Activated CD8-positive, alpha-beta memory T cell treated with anti-CD3 and anti-CD28 coated beads, Interleukin-2, amount 50 U/mL, for 4 hours (primary cell): ENCODE results near the gene HNF4A.
A peak's percentile ranks its signal among the peaks of the same experiment; 100 is the strongest.
"Not testable (repeated sequence)": the region's sequence is repeated elsewhere in the genome, so short reads cannot be mapped to it uniquely, and the experiment has no call there.

Source experiments
- DNase-seq: peaks from one replicate; pipeline ENCODE4 v3.0.0-alpha.2; 2020

HNF4A gene

DNA sequence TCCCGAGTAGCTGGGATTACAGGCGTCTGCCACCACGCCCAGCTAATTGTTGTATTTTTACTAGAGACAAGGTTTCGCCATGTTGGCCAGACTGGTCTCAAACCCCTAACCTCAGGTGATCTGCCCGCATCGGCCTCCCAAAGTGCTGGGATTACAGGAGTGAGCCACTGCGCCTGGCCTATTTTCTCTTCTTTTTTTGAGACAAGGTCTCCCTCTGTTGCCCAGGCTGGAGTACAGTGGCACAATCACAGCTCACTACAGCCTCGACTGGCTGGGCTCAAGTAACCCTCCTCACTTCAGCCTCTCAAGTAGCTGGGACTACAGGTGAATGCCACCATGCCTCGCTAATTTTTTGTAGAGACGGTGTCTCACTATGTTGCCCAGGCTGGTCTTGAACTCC lies 9.6 kb upstream of the HNF4A start:
- DNase-seq, result not testable (repeated sequence)

DNA sequence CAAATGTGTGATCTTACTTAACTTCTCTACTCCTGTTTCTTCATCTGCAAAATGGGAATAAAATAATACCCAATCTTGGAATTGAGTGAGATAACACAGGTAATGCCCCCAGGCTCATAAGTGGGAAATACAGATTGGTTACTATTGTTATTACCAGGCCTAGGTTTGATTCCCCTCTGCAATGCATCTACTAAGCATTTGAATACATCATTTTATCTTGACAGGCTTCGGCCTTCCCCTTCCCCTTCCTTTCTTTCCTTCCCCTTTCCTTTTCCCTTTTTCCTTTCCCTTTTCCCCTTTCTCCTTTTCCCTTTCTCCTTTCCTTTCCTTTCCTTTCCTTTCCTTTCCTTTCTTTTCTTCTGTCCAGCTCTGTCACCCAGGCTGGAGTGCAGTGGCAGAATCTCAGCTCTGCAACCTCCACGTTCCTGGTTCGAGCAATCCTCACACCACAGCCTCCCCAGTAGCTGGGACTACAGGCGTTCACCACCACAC lies 7.3 kb upstream of the HNF4A start:
- DNase-seq, result no peak

DNA sequence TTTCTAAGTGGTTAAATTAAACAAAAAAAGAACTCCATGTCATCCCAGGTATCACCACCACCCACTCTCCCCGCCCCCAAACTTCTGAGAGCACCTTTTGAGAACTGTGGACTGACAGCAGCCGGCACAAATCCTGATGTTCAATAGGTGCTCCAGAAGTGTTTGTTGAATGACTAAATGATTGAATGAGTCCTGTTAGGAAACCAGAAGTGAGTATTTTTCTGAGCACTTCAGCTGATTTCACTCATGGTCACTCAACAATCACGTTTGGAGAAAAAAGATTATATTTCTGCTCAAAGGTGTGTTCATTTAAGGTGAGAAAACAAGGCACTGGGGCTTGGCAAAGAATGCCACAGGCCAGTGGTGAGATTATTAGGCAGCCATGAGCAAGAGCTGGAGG lies 6.2 kb upstream of the HNF4A start:
- no peak for DNase-seq

DNA sequence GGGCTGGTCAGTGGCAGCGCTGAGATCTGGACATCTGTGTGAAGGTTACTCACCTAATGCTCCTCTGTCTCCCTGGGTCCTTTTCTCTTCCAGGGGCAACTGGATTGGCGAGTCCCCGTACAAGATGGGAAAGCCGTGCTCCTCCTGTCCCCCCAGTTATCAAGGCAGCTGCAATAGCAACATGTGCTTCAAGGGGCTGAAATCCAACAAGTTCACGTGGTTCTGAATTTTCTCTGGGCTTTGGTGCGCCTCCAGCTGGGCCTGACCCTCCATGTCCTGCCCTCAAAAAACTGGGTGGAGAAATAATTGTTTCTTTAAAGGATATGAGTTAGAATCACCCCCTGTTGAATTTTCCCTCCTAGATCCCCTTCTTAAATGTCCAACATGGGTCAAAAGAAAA lies 4.9 kb upstream of the HNF4A start:
- DNase-seq, result no peak

DNA sequence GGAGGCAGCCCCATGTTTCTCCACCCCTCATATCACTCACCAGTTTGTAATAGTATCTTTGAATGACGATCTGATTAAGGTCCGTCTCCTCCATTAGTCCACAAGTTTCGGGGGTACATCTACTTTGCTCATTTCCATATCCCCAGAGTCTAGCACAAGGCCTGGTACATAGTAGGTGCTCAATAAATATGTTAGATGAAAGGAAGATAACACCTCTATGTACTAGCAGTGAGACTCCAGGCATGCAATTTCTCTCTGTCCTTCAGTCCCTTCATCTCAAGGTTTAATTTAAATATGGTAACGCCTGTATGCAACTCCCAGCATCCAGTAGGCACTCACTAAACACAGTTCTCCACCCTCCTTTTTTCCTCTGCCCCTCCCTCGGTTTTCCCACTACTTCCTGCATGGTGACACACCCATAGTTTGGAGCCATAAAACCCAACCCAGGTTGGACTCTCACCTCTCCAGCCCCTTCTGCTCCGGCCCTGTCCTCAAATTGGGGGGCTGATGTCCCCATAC lies 461 bp upstream of the HNF4A start:
- no peak for DNase-seq

DNA sequence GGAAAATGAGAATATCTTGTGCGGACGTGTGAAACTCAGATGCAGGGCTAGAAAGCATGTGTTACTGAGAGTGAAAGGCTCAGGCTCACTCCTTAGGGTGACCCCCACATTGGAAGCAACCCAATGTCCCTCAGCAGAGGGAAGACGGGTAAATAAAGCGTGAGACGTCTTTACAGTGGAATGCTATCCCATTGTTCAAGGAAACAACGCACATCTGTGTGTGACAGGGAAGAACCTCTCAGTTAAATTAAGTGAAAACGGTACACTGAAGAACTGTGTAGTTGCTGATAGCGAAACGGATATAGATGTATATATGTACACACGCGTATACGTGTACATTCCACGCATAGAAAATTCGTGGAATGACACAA lies 839 bp downstream of the HNF4A start:
- no peak for DNase-seq

DNA sequence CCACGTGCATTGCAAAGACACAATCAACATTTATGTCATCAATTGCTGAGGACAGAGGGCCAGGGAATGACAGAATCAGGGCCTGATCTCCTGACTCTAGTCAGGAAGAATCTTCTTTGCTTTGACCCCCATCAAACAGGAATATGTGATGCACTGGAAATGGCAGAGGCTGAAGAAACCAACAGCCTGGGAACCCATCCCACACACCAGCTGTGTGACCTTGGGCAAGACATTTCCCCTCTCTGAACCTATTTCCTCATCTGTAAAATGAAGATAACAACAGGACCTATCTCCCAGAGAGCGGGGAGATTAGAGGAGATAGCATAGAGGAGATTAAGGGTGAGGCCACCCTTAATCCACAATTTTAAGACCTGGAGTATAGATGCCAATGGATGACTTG lies 1.5 kb downstream of the HNF4A start:
- no peak for DNase-seq

DNA sequence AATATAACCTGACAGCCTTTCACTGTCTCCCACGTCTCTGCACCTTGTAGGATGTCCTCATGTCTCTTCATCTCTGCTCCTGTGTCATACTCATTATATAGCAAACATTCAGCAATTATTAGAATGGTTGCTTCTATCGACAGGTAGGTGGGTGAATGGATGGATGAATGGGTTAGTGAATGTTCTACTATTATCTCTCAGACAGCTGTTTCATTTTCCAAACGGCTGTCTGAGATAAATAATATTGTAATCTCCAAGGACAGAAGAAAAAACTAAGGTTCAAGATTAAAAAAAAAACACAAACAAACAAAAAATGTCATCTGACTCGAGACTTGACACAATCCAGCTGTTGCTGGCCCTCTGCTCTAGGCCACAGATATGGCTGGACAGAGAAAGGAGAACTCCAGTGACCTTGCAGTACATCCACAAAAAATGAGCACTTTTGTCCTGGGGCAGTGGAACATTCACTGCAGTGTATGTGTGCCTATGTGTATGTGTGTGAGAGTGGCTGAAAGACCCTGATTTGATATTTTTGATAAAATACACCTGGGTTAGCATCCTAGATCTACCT lies 2.1 kb downstream of the HNF4A start:
- DNase-seq, result no peak

DNA sequence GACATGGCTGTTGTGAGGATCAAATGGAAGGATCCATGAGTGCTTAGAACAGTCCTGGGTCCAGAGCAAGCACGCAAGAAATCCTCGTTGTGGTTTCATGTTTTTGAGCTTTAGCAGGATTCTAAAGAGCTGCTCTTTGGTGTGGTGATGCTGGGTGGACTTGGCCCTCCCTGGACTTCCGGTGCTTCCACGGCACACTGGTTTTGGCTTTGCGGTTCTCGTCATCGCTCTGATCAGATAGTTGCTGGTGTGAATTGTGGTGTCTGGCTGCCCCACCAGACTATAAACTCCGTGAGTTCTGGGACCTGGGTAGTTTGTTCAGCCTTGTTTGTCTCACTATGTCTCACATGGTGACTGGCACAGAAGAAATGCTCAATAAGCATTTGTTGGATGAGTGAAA lies 3.3 kb downstream of the HNF4A start:
- no peak for DNase-seq

DNA sequence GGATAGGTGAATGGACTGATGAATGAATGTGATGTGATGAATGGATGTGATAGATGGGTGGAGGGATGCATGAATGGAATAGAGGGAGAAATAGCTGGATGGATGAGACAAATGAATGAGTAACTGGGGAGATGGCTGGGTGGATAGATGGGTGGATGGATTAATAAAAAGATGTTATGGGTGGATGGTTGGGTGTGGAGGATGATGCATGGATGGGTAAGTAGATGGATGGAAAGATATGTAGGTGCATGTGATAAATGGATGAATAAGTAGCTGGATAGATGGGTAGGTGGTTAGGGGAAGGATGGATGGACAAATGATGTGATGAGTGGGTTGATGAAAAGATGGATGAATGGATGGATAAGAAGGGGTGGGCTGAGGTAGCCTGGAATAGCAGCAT lies 4.7 kb downstream of the HNF4A start:
- DNase-seq, result no peak

DNA sequence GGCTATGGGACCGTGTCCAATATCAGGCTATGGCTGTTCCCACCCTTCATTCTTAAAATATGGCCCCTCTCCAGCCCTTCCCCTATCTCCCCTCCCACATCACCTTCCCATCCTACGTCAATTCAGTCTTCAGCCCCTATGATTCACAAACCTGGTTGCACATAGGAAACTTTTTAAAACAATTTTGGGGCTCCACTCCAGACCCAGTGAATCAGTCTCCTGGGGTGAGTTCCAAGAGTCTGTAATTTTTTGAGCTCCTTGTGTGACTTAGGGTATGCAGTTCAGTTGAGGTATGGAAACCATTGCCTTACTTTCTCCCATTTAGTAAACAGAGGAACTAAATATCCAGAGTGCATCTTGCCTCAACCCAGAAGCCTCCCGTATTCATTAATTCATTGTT lies 5.5 kb downstream of the HNF4A start:
- no peak for DNase-seq

DNA sequence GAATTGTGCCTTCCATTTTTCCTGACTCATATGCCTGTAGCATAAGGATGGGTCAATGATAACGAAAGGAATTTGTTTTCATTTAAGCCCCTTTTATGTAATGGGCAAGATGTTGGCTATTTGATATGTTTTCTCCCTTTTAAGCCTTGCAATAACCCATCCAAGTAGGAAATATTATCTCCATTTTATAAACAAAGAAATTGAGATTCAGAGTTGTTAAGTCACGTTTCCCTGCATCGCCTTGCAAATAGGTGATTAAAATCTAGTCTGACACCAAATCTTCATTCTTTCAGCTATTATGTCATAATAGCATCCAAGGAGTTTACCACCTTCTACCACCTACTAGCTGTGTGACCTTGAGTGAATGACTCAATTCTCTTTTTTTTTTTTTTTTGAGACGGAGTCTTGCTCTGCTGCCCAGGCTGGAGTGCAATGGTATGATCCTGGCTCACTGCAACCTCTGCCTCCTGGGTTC lies 7.0 kb downstream of the HNF4A start:
- no peak for DNase-seq

DNA sequence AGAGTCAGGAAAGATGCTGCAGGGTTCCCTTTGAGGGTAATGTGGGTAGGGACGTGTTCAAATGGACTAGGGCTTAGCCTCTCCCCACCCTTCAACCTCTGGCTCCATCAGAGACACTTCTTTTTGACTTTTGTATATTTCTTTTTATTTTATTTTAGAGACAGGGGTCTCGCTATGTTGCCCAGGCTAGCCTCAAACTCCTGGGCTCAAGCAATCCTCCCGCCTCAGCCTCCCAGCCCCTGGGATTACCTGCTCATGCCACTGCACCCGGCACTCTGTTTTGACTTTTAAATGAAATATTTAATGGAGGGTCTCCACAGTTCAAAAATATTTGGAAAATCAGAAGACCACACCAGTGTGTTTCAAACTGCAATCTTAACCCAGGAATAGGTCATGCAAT lies 8.6 kb downstream of the HNF4A start:
- DNase-seq, result no peak

DNA sequence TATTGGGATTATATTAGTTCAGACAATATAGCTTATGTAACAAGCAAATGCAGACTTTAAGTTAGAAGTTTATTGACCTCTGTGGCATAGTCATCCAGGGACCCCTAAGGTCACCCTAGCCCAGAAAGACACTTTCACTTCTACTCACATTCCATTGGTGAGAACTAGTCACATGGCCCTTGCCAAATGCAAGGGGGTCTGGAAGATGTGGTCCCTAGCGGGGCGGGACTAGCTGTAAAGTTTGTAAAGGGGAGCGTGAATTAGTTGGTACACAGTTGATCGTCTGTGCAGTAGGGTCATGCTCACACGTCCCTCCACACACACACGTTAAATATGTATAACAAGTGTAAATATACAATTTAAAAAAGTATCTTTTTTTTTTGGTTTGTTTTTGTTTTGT lies 9.3 kb downstream of the HNF4A start:
- no peak for DNase-seq

DNA sequence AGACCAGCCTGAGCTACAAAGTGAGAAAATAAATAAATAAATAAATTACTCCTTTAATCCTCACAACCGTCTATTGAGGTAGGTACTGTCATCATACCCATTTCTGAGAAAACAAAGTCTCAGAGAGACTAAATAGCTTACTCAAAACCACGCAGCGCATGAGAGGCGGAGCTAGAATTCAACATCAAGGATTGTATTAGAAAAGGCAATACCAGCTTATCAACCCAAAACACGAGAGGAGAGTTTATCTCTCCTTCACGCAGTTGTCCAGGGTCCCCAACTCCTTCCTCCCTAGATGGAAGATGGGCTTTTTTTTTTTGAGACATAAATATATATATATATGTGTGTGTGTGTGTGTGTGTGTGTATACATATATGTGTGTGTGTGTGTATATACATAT lies 12.2 kb downstream of the HNF4A start:
- DNase-seq, result no peak

DNA sequence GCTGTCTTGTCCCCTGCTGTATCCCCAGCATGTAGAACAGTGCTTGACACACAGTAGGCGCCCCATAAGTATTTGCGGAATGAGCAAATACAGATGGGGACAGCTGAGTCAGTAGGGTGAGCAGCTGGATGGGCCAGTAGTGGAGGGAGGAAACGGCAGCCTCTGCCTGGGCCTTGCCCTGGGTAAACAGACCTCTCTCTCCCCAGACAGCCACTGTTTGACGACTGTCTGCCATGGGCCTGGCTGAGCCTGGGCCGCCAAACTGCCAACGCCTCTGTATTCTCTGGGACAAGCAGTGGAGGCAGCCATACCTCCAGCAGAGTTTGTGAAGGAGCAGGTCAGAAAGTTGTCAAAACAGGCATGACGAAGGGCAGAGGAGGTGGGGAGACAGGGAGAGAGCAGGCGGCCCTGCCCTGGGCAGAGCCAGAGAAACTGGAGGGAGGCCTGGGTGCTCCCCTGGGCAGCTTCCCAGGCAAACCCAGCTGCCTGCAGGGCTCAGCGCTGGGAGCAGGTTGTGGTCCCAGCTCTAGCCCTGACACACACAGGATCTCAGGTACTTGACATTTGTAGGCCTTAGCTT lies 15.2 kb downstream of the HNF4A start:
- no peak for DNase-seq

DNA sequence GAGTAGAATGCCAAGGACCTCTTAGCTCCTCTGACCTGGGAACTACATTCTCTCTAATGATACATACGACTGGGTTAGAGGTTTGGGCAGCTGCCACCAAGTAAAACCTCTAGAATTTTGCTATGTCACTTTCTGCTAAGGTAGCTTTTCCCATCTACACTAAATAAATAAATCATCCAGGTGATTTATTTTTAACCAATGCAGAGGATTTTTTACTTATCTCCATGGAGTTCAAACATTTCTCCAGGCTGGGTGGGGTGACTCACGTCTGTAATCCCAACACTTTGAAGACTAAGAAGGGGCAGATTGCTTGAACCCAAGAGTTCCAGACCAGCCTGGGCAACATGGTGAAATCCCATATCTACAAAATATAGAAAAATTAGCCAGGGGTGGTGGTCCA lies 27.1 kb downstream of the HNF4A start:
- DNase-seq, result no peak

DNA sequence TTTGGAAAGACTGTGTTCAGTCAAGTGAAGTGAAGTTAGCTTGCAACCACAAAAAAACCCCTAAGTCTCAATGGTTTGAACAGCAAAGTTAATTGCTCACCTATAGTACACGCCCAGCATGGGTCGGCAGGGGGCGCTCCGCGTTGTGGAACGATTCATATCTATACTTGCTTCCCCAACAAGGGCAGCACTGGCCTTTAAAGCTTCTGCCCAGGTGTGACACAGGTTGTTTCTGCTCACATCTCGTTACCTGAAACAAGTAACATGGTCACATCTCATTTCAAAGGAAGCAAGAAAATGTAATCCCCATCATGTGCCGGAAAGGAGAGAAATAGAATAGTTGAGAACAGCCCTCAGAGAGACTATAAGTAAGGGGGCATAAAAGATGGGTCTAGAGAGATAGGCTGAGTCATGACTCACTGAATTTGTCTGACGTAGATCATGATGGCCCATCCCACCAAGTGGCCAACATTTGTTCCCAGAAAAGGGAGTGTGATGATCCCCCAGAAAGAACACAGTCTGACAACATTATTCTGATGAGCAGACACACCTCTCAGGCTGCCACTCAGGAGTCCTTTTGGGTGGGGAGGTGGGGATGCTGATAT lies 29.0 kb downstream of the HNF4A start:
- peak; percentile 87 for DNase-seq

DNA sequence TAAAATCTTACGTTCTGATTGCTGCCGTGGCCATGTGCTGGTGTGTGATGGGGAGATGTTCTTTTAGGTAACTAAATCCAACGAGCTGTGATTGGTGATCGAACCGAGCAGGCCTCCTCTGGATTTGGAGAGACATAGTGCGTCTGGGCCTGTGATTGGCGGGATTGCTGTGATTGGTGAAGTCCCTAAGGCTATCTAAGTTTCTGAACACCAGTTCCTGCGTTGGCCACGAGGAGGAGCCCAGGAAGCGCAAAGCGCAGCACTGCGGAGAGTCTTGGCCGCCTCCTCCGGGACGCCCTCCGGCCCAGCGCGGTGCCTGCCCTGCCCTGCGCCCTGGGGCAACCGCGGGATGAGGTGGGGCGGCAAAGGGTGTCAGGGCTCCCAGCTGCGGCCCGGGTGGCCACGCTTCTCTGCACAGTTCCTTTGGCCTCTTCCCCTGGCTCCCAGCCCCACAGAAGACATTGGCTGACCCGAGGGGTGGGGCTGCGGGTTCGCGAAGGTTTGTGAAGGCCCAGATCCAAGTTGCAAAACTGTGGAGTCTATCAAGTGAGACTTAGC lies 33.0 kb downstream of the HNF4A start:
- peak; percentile 63 for DNase-seq

DNA sequence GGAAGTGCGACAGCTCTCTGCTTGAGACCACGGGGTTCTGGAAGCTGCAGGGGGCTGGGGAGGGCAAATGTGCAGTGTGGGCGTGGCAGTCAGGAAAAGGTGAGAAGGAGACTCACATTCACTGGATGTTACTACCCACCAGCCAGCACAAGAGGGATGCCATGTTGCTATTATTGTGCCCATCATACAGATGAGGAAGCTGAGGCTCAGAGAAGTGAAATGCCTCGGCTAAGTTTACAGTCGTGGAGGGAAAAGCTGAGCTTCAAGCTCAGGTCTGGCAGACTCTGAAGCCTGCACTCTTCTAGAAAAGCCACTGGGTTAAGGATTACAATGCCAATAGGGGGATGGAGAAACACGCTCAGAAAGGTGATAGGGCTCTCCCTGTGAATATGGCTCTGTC lies 34.4 kb downstream of the HNF4A start:
- DNase-seq, result no peak

DNA sequence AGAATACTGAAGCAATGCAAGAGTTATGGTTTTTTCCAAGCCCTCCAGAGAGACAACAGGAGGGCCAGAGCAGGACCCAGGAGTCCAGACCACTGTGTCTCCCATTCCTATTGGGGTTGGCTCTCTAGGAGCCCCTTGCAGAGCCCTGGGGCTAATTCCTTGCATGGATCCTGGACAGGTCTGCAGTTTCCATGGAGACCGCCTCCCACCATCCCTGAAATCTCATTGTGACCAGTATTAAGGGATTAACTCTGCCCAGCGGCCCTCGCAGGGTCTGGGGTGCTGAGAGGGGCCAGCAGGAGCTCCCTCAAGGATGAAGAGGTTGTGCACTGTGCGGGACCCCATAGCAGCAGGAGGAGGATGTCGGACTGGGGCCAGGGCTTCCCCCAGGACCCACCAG lies 34.8 kb downstream of the HNF4A start:
- DNase-seq, result no peak

DNA sequence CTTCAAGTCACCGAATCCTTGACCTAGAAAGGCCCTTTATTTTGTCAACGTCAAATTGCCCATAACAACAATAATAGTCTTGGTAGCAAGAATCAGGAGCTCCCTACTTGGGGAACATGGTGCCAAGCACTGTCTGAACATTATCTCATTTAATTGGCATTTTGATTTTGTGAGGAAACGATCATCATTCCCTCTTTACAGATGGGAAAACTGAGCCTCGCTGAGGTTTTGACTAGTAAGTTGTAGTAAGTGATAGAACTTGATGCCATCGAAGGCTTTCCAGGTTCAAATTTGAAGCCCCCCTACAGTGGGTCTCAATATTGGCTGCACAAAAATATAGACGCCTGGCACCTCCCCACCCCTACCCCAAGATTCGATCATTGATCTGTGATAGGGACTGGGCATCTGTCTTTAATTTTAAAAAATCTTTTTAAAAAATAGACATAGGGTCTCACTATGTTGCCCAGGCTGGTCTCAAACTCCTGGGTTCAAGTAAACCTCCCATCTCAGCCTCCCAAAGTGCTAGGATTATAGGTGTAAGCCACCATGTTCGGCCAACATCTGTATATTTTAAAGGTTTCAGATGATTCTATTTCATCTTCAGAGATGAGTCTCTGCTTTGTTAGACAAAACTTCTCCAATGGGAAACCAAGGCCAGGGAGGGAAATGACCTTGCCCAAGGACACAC lies 36.7 kb downstream of the HNF4A start:
- no peak for DNase-seq

DNA sequence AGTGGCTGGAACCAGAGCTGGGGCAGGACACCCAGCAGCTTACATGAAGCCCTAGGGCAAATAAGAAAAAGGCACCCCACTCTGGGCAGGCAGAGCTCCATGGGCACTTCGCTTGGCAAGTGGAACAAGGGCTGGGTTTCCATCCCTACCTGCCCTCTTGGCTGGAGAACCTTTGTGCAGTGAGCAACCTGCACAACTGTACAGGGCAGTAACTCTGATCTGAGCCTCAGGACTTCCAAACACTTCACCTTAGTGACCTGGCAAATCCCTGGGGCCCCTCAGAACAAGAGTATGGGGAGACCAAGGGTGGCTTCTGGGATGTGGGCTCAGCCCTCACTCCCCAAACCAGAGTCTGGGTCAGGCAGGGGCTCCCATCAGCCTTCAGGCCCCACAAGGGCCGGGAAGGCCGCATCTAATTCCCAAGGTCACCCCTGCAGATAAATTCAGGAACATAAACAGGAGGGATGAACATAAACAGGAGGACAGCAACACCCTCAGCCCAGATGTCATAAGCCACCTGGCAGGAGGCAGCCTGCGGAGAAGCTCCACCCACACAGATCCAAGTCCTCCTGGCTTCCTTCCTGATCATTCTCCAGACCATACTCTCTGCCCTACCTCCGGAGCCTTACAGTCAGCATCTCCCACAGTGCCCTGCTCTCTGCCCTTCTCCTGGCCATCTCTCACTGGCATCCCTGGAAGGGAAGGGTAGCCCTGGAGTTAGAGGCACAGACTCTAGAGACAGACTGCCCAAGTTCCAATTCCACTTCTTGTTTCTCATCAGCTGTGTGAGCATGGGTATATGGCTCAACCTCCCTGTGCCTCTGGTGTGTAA lies 37.5 kb downstream of the HNF4A start:
- no peak for DNase-seq
